Loucy (cell line): ENCODE data around the gene HCAR3.

Experiments
- H2AFZ ChIP-seq: fragments of 200-600 bp; sonication (generic); 2 replicates; pipeline ENCODE4 v1.6.0; 2016; ENCODE audit warnings: antibody characterized with exemption, mild to moderate bottlenecking, low read length, moderate library complexity
- H3F3A ChIP-seq: fragments of 200-600 bp; 2 replicates; pipeline ENCODE4 v1.6.0; 2016; ENCODE audit warnings: antibody characterized with exemption, low read depth, mild to moderate bottlenecking
- H3K27me3 ChIP-seq: fragments of 200-600 bp; sonication (generic); 2 replicates; pipeline ENCODE4 v1.6.1; 2014; ENCODE audit warnings: low read length, mild to moderate bottlenecking; ENCODE audit not compliant: insufficient read depth, poor library complexity, severe bottlenecking
- H3K36me3 ChIP-seq: fragments of 200-600 bp; sonication (generic); 2 replicates; pipeline ENCODE4 v1.6.1; 2016; ENCODE audit warnings: low read length; ENCODE audit not compliant: insufficient read depth
- H3K4me1 ChIP-seq: fragments of 200-600 bp; sonication (generic); 2 replicates; pipeline ENCODE4 v1.5.1; 2014; ENCODE audit warnings: low read length, mild to moderate bottlenecking; ENCODE audit not compliant: insufficient read depth, poor library complexity, severe bottlenecking
- H3K4me2 ChIP-seq: fragments of 200-600 bp; sonication (generic); 2 replicates; pipeline ENCODE4 v1.6.0; 2014; ENCODE audit warnings: antibody characterized with exemption, low read length, low read depth, mild to moderate bottlenecking; ENCODE audit not compliant: poor library complexity, severe bottlenecking
- H3K4me3 ChIP-seq: fragments of 200-600 bp; sonication (generic); 2 replicates; pipeline ENCODE4 v1.5.1; 2014; ENCODE audit warnings: low read length, mild to moderate bottlenecking, mixed read lengths; ENCODE audit not compliant: poor library complexity, severe bottlenecking
- H3K79me2 ChIP-seq: fragments of 200-600 bp; sonication (generic); 2 replicates; pipeline ENCODE4 v1.6.1; 2014; ENCODE audit warnings: low read length; ENCODE audit not compliant: insufficient read depth
- H3K9ac ChIP-seq: fragments of 200-600 bp; sonication (generic); 2 replicates; pipeline ENCODE4 v1.6.0; 2014; ENCODE audit warnings: mild to moderate bottlenecking, low read depth, low read length, moderate library complexity; ENCODE audit not compliant: poor library complexity, severe bottlenecking
- H3K9me2 ChIP-seq: fragments of 200-600 bp; sonication (generic); replicated peaks from 2 replicates; pipeline ENCODE4 v1.6.1; 2016; ENCODE audit warnings: low read depth, low read length, mixed read lengths
- H3K9me3 ChIP-seq: fragments of 200-600 bp; sonication (generic); 2 replicates; pipeline ENCODE4 v1.6.1; 2014; ENCODE audit warnings: mild to moderate bottlenecking, antibody characterized with exemption, low read length, low read depth; ENCODE audit not compliant: insufficient read depth
- H4K20me1 ChIP-seq: fragments of 200-600 bp; sonication (generic); 2 replicates; pipeline ENCODE4 v1.6.0; 2014; ENCODE audit warnings: antibody characterized with exemption, low read length, mild to moderate bottlenecking; ENCODE audit not compliant: insufficient read depth, poor library complexity, severe bottlenecking
- CTCF ChIP-seq: fragments of 200-600 bp; sonication (generic); conservative IDR thresholded peaks from 2 replicates; pipeline ENCODE4 v1.5.1; 2014; ENCODE audit warnings: mild to moderate bottlenecking, antibody characterized with exemption, low read length
- EZH2phosphoT487 ChIP-seq: fragments of 200-600 bp; IDR thresholded peaks from 2 replicates; pipeline ENCODE4 v1.6.1; 2018; ENCODE audit warnings: antibody characterized with exemption, mild to moderate bottlenecking, moderate library complexity, borderline replicate concordance

HCAR3 gene

DNA sequence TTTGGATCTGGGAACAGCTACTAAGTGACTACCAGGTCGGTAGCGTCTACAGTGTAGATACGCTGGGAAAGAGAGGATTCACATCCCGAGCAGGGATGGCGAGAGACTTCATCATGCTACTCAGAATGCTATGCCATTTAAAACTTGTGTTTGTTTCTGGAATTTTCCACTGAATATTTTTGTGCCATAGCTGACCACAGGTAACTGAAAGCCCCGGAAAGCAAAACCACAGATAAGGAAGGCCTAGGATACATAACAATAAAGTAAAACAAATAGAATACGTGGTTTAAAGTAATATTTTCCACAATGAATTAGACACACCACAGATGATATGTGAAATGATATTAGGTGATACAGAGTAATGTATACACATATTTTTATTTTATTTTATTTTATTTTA lies 22.0 kb upstream of the HCAR3 start:
- H3K9me3 ChIP-seq: no peaks in the 10 kb centered on the region
- H2AFZ ChIP-seq: no peak overlapping the region
- no peaks in the 10 kb centered on the region for H3K36me3 ChIP-seq
- no peak overlapping the region for H3K4me2 ChIP-seq
- no peaks in the 10 kb centered on the region for H4K20me1 ChIP-seq
- H3K9ac ChIP-seq: no peak overlapping the region
- no peaks in the 10 kb centered on the region for H3K79me2 ChIP-seq
- no peaks in the 10 kb centered on the region for H3K27me3 ChIP-seq
- no peaks in the 10 kb centered on the region for H3K9me2 ChIP-seq
- TF ChIP-seq EZH2phosphoT487 (no peak), CTCF (no peak)
- H3K4me1 ChIP-seq: no peaks in the 10 kb centered on the region
- no peaks in the 10 kb centered on the region for H3F3A ChIP-seq
- no peak overlapping the region for H3K4me3 ChIP-seq

- H4K20me1 ChIP-seq: no peaks in the 10 kb centered on the region
- no peaks in the 10 kb centered on the region for H3K4me1 ChIP-seq
- H3K4me3 ChIP-seq: no peak overlapping the region
- H3K79me2 ChIP-seq: no peaks in the 10 kb centered on the region
- H3K9ac ChIP-seq: no peak overlapping the region
- H3K27me3 ChIP-seq: no peaks in the 10 kb centered on the region
- H3K4me2 ChIP-seq: no peak overlapping the region
- H3K9me3 ChIP-seq: no peaks in the 10 kb centered on the region
- TF ChIP-seq CTCF: no peak
- TF ChIP-seq EZH2phosphoT487: no peak
- H3K9me2 ChIP-seq: no peaks in the 10 kb centered on the region
- H3F3A ChIP-seq: no peaks in the 10 kb centered on the region
- H3K36me3 ChIP-seq: no peaks in the 10 kb centered on the region
- H2AFZ ChIP-seq: no peak overlapping the region
Measured at GRCh38 chr12:122732611-122733010, 16.0 kb upstream of the HCAR3 start.

- no peaks in the 10 kb centered on the region for H3K36me3 ChIP-seq
- H2AFZ ChIP-seq: no peak overlapping the region
- H3K9me3 ChIP-seq: no peaks in the 10 kb centered on the region
- no peak for TF ChIP-seq CTCF
- TF ChIP-seq EZH2phosphoT487: no peak
- H3K4me1 ChIP-seq: no peaks in the 10 kb centered on the region
- H3K27me3 ChIP-seq: no peaks in the 10 kb centered on the region
- H3K9ac ChIP-seq: no peak overlapping the region
- H3K79me2 ChIP-seq: no peaks in the 10 kb centered on the region
- no peaks in the 10 kb centered on the region for H3K9me2 ChIP-seq
- no peaks in the 10 kb centered on the region for H3F3A ChIP-seq
- H3K4me2 ChIP-seq: no peak overlapping the region
- H3K4me3 ChIP-seq: no peak overlapping the region
- no peaks in the 10 kb centered on the region for H4K20me1 ChIP-seq
Measured at GRCh38 chr12:122732170-122732569, 15.6 kb upstream of the HCAR3 start.
